Measurements from ENCODE around the gene PSAPL1. TPM values are rescaled to one million over a fixed set of nuclear protein-coding genes. Genes with fewer than 3 reads are reported as not detected.

PSAPL1 gene
- total and polyA plus RNA-seq, 5 experiments from 2014 or later = not detected

DNA sequence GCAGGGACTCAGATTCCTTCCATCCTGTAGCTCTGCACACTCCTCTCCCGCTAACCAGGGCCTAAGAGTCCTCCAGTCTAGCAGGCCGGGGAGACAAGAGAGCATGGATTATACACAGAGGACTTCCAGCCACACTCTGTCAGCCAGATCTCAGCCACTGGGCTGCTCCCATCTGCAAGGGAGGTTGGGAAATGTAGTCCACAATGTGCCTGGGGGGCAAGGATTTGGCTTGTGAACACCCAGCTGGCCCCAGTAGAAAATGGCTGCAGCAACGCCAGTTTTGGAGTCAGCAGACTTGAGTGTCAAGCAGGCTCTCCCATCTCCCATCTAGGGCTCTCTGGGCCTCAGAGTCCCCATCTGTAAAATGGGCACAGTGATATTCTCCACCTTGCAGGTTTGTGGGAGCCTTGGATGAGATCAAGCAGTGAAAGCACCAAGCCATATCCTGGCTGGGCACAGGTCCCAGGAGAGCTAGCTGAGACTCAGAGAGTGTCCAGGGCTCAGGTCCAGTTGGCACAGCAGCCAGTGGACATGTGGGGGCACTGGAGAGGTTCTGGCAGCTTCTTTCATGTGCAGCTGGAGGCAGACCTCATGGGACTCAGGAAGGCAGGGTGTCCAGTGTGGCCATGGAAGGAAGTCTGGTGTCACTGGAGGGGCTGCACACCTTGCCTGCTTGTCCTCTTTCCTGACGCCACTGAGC, 14.6 kb downstream of the PSAPL1 start:
- H3K4me3 Mint-ChIP-seq = no peak overlapping the region
- peaks cover 0 to 9% (median 5%) of the 10 kb centered on the region in 9 donors for H3K9me3 Mint-ChIP-seq
- POLR2A ChIA-PET = no interaction called here
- no peak for ATAC-seq
- peak in 1 of 10 donors; percentile 15 for DNase-seq
- peaks cover 3 to 36% (median 14%) of the 10 kb centered on the region in 5 donors for H3K27me3 Mint-ChIP-seq
- peaks cover 0 to 2% (median 0%) of the 10 kb centered on the region in 3 donors for H3K36me3 Mint-ChIP-seq
- H3K4me1 Mint-ChIP-seq = no peaks in the 10 kb centered on the region
- H3K27ac Mint-ChIP-seq = no peak overlapping the region

DNA sequence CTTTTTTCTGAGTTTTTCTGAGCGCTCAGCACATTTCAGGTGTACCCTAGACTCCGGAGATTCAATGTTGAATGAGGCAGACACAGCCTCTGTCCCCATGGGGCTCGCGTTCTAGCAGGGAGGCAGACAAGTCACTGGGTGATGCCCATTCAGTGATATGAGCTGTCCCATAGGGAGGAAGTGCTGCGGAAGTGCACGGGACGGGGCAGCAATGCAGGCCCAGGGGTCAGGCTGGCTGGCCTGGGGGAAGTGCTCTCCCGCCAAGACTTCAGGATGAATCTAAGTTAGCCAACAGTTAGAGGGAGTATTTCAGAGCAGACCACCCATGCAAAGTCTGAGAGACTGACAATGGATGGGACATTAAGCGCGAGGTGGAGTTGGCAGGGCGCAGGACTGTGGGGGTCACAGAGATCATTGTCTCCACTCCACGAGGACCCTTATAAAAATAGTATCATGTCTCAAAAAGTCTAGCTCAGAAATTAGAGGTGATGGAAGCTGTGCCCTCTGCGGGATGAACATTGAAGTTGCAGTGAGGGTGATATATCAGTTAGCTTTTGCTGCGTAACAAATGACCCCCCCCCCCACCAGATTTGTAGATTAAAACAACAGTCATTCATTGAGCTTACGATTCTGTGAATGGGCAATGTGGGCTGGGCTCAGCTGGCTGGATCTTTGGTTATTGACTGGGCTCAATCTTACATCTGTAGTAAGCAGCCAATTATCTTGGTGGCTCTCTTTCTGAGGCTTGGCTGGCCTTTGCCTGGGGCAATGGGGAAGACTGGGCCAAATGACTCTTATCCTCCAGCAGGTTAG, 16.4 kb downstream of the PSAPL1 start:
- peaks cover 0 to 9% (median 5%) of the 10 kb centered on the region in 9 donors for H3K9me3 Mint-ChIP-seq
- peaks cover 5 to 46% (median 29%) of the 10 kb centered on the region in 5 donors for H3K27me3 Mint-ChIP-seq
- H3K27ac Mint-ChIP-seq = peak overlapping the region in 1 of 10 donors; percentile 61
- ATAC-seq (no peak), DNase-seq (peak in 2 of 10 donors; percentile 11 to 23)
- peak overlapping the region in 1 of 10 donors; percentile 24 for H3K4me3 Mint-ChIP-seq
- H3K36me3 Mint-ChIP-seq = peaks cover 0 to 2% (median 0%) of the 10 kb centered on the region in 3 donors
- POLR2A ChIA-PET = no interaction called here
- H3K4me1 Mint-ChIP-seq = no peaks in the 10 kb centered on the region

DNA sequence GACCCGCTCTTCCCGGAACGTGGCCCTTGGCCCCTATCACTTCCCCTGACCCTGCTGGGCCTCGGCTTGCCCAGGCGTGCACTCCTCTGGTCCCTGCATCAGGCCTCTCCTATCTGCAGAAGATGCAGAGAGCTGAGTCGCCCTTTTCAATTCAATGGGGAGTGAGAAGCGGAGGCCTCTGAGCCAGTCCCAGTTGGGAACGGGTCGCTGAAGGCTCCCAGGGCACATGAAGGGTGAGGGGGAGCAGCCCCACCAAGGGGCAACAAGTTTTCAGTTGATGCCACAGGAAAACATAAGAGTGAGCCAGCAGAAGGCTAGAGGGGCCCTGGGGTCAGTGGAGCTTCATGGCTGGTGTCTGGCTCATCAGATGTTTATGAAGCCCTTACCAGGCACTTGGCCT, 17.1 kb downstream of the PSAPL1 start:
- H3K27me3 Mint-ChIP-seq = peaks cover 5 to 42% (median 29%) of the 10 kb centered on the region in 5 donors
- ATAC-seq = no peak
- peak in 2 of 10 donors; percentile 7 to 16 for DNase-seq
- peaks cover 0 to 2% (median 0%) of the 10 kb centered on the region in 3 donors for H3K36me3 Mint-ChIP-seq
- no peak overlapping the region for H3K4me3 Mint-ChIP-seq
- H3K9me3 Mint-ChIP-seq = peaks cover 0 to 9% (median 5%) of the 10 kb centered on the region in 9 donors
- POLR2A ChIA-PET = no interaction called here
- no peaks in the 10 kb centered on the region for H3K4me1 Mint-ChIP-seq
- no peak overlapping the region for H3K27ac Mint-ChIP-seq

DNA sequence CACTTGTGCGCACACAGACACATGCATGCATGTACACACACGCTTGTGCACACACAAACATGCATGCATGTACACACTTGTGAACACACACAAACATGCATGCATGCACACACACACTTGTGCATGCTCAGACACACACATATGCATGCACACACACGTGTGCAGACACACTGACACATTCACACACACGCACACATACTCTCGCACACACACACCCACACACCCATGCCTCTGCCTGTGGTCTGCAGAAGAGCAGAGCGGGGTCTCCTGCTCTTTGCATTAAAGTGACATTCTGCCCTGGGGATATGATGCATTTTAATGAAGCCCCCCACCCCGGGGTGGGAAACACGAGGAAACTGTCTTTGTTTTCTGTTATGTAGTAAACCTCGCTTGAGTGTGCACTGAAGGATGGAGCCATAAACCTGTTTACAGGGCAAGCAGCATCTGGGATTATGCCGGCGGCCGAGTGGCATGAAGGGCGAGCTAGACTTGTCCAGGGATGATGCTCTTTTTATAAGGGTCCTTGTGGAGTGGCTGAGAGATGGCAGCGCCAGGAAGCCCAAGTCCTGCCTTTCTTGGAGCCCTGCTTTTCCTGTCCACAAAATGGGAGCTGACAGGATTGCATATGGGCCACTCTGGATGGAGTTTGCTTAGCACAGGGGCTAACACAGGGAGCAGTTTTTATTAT, 17.8 kb downstream of the PSAPL1 start:
- DNase-seq (peak in 2 of 10 donors; percentile 4 to 26), ATAC-seq (no peak)
- Mint-ChIP-seq H3K27me3 (peaks cover 7 to 42% (median 32%) of the 10 kb centered on the region in 5 donors), H3K36me3 (peaks cover 0 to 2% (median 0%) of the 10 kb centered on the region in 3 donors), H3K4me3 (no peak overlapping the region), H3K4me1 (no peaks in the 10 kb centered on the region), H3K9me3 (peaks cover 0 to 9% (median 5%) of the 10 kb centered on the region in 9 donors), H3K27ac (no peak overlapping the region)
- POLR2A ChIA-PET = no interaction called here

DNA sequence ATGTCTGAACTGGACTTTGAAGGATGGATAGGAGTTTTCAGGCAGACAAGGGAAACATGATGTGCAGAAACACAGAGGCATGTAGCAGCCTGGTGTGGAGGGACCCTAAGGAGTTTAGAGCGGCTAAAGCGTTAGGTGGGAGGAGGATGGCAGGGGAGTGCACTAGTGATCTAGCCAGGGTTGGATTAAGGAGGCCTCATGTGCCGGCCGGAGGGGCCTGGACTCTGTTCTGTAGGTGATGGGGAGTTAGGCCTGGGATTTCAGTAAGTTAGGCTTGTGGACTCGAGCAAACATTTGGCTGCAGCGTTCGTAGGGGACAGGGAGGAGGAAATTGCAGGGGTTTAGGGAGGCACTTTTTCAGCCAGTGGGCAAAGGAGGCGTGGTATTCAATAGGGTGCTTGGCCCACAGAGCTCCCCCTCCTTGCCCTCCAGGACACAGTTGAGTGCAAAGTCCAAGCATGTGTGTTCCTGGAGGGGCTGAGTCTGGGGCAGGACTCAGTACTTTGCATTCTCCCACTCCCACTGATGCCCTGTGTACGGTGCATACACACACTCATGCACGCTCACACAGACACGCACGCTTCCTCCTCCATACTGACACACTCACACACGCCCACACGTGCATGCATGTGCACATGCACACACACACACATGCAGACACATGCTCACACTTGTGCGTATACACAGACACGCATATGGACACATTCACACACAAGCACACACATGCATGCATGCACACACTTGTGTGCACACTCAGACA, 18.6 kb downstream of the PSAPL1 start:
- Mint-ChIP-seq H3K4me1 (no peaks in the 10 kb centered on the region), H3K36me3 (peaks cover 0 to 5% (median 2%) of the 10 kb centered on the region in 3 donors), H3K9me3 (peaks cover 0 to 15% (median 7%) of the 10 kb centered on the region in 9 donors), H3K4me3 (no peak overlapping the region), H3K27ac (no peak overlapping the region), H3K27me3 (peaks cover 7 to 50% (median 40%) of the 10 kb centered on the region in 5 donors)
- DNase-seq = peak in 2 of 10 donors; percentile 8 to 14
- no peak for ATAC-seq
- POLR2A ChIA-PET = no interaction called here

DNA sequence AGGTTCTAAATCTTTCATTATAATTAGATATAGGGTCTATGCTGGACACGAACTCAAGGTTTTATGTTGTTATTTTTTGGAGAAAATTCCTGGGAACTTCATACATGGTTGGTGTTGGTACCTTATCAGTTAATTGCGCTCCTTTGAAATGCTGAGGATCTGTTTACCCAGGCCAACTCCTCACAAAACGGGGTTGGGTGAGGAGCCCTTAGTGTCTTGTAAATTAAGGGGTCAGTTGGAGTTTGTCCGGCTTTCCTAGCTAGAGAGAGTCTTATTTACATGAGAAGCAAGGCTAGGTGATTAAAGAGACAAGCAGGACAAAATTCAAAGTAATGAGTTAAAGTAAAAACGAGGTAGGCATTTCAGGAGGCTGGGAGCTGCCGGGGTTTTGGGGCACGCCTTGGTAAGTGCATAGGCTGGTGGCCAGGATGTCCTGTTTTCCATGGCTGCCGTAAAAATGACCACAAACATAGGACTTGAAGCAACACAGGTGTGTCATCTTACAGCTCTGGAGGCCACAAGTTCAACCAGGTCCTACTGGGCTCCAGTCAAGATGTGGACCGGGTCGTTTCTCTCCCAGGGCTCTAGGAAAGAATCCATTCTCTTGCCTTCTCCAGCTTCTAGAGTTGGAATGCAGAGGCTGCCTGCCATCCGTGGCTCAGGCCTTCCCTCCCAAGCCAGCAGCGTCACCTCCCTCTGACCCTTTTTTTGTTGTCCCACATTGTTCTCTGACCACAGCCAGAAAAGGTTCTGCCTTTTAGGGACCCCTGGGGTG, 19.8 kb downstream of the PSAPL1 start:
- Mint-ChIP-seq H3K4me1 (no peaks in the 10 kb centered on the region), H3K4me3 (no peak overlapping the region), H3K9me3 (peaks cover 0 to 24% (median 7%) of the 10 kb centered on the region in 9 donors), H3K36me3 (peaks cover 0 to 5% (median 2%) of the 10 kb centered on the region in 3 donors), H3K27me3 (peaks cover 11 to 48% (median 41%) of the 10 kb centered on the region in 5 donors), H3K27ac (no peak overlapping the region)
- no peak for ATAC-seq
- POLR2A ChIA-PET = no interaction called here
- DNase-seq = peak in 1 of 10 donors; percentile 55

DNA sequence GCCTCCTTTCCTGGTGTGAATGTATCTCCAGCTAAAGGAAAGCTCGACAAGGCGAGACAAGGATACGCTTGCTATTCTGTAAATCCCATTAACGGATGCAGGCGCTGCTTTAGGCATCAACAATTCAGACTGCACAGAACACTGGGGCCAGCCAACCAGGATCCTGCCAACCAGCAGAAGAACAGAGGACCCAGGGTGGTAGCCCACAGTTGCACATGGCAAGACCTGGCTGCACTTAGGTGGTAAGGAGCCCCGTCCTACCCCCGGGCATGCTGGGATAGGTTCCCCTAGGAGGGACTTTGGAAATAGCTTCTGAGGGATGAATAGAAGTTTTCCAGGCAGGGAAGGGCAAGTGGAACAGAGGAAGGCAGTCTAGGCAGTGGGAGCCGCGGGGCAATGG, 20.7 kb downstream of the PSAPL1 start:
- peak overlapping the region in 1 of 10 donors; percentile 79 for H3K27ac Mint-ChIP-seq
- ATAC-seq = no peak
- no peaks in the 10 kb centered on the region for H3K4me1 Mint-ChIP-seq

DNA sequence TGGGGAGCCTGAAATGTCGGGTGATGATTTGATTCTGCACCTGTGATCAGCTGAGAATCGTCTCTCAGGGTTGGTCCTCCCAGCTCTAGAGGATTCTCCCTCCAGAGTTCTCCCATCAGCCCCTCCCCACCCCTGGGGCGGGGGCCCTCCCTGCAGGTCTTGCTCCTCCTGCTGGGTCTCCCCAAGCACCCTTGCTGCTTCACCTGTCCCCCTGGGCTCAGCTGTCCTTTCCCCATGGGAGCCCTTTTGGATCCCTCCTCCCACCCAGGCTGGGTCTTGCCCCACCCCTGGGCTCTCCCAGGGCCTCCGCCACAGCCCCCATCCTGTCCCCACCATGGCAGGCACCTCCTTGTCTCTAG, 22.2 kb downstream of the PSAPL1 start:
- ATAC-seq = no peak
- H3K36me3 Mint-ChIP-seq = peaks cover 0 to 24% (median 6%) of the 10 kb centered on the region in 3 donors
- H3K27me3 Mint-ChIP-seq = peaks cover 10 to 48% (median 41%) of the 10 kb centered on the region in 5 donors
- H3K4me3 Mint-ChIP-seq = no peak overlapping the region
- POLR2A ChIA-PET = no interaction called here
- H3K9me3 Mint-ChIP-seq = peaks cover 9 to 39% (median 24%) of the 10 kb centered on the region in 9 donors
- peak in 2 of 10 donors; percentile 4 to 57 for DNase-seq
- H3K27ac Mint-ChIP-seq = no peak overlapping the region
- H3K4me1 Mint-ChIP-seq = no peaks in the 10 kb centered on the region

More for the DNA sequence above, 20.7 kb downstream of the PSAPL1 start:
- peak in 1 of 10 donors; percentile 27 for DNase-seq
- peaks cover under 1 to 33% (median 11%) of the 10 kb centered on the region in 9 donors for H3K9me3 Mint-ChIP-seq
- no peak overlapping the region for H3K4me3 Mint-ChIP-seq
- H3K27me3 Mint-ChIP-seq = peaks cover 11 to 48% (median 41%) of the 10 kb centered on the region in 5 donors
- POLR2A ChIA-PET = no interaction called here
- peaks cover under 1 to 11% (median 2%) of the 10 kb centered on the region in 3 donors for H3K36me3 Mint-ChIP-seq

DNA sequence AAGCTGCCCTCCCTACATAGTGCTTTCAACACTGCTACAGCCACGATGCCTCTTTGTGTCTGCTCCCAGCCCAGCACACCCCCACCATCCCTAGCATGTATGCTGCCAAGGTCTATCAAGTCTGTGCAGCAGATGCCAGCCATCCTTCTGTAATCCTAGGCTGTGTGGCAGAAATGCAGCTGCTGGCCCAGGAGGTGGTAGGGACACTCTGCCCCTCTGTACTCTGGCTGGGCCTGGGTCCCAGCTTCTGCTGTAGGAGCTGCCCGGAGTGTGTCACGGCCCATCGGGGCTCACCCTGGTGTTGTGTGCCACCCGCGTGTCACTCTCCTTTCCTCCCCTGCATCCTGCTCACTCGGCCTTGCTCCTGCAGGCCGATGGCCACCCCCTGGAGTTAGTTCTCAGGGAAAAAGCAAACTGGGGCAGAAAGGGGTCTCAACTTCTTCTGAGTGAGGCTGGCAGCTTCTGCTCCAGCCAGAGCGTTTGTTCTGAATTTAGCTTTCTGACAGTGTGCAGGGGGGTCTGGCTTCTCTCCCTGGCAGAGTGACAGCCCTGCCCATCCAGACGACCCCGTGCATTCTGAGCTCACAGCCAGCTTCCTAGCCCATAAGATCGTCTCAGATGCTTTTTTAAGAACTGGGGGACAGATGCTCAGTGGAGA, 22.7 kb downstream of the PSAPL1 start:
- Mint-ChIP-seq H3K27ac (no peak overlapping the region), H3K4me1 (no peaks in the 10 kb centered on the region), H3K9me3 (peaks cover 9 to 44% (median 24%) of the 10 kb centered on the region in 9 donors), H3K4me3 (no peak overlapping the region), H3K27me3 (peaks cover 10 to 53% (median 41%) of the 10 kb centered on the region in 5 donors), H3K36me3 (peaks cover 0 to 27% (median 6%) of the 10 kb centered on the region in 3 donors)
- peak in 2 of 10 donors; percentile 7 to 47 for DNase-seq
- ATAC-seq = no peak
- POLR2A ChIA-PET = no interaction called here

DNA sequence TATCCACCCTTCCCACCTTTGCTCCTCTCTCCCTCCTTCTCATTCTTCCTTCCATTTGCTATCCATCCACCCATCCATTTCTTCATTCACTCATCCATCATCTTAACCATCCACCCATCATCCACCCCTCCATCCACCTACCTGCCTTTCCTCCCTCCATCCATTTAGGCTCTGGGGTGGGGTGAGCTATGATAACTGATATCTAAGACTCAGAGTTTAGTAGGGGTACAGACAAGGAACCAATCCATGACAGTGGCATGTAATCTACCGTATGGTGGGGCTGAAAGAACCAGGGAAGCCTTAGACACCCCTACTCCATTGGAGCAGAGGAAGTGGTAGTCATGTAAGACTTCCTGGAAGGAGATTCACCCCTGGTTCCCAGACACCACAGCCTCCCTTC, 23.2 kb downstream of the PSAPL1 start:
- Mint-ChIP-seq H3K27me3 (peaks cover 10 to 54% (median 39%) of the 10 kb centered on the region in 5 donors), H3K4me1 (no peaks in the 10 kb centered on the region), H3K36me3 (peaks cover 0 to 31% (median 6%) of the 10 kb centered on the region in 3 donors), H3K9me3 (peaks cover 9 to 49% (median 27%) of the 10 kb centered on the region in 9 donors), H3K27ac (peak overlapping the region in 1 of 10 donors; percentile 5), H3K4me3 (no peak overlapping the region)
- peak in 2 of 10 donors; percentile 4 to 22 for DNase-seq
- POLR2A ChIA-PET = no interaction called here
- no peak for ATAC-seq

DNA sequence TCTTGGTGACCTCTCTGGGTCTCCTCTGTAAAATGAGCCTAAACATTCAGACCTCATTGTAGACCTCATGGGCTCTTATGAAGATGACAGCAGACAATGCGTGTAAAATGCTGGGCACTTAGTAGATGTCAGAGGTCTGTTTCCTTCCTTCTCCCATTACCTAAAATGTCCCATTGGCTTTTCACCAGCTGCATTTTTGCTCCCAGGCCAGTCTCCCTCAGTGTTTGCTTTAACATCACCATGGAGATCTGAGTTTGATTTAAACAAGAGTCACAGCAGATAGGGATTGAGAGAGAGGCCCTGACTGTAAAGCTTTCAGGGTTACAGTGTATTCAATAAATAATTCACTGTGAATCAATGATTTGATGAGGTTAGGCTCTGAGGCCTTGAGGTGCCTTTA, 24.3 kb downstream of the PSAPL1 start:
- Mint-ChIP-seq H3K9me3 (peaks cover 9 to 56% (median 29%) of the 10 kb centered on the region in 9 donors), H3K36me3 (peaks cover 0 to 31% (median 6%) of the 10 kb centered on the region in 3 donors), H3K4me1 (no peaks in the 10 kb centered on the region), H3K4me3 (no peak overlapping the region), H3K27ac (no peak overlapping the region), H3K27me3 (peaks cover 8 to 49% (median 29%) of the 10 kb centered on the region in 5 donors)
- ATAC-seq = no peak
- POLR2A ChIA-PET = no interaction called here
- peak in 2 of 10 donors; percentile 0 to 2 for DNase-seq

All from naive thymus-derived CD8-positive, alpha-beta T cell (primary cell).